ENCODE measurements around the gene CEACAM16.

Gene CEACAM16

GRCh38 chr19:44671400-44671799 lies 27.6 kb upstream of the CEACAM16 start, which contains the start of gene CEACAM19:
CEACAM19 (plus strand) TSS chr19:44671482; CDS start chr19:44671932, 450 bp downstream.
- Histone ChIP-seq H3K36me3 (peaks cover 0 to 13% (median 0%) of the 10 kb centered on the region in 3 donors), H3K4me3 (no peak within 1 kb of the TSS), H3K4me1 (no peaks in the 10 kb centered on the region), H3K27ac (no peak within 1 kb of the TSS), H3K9me3 (no peaks in the 10 kb centered on the region), H3K27me3 (no peaks in the 10 kb centered on the region)
- intact Hi-C loops (cut with DNase I; ENCODE audit: low total_unique reads), result no loop called here
- no peak for DNase-seq
- TF ChIP-seq CTCF (IDR thresholded peaks at IDR 0.05), result no peak

- peaks cover 0 to 3% (median 0%) of the 10 kb centered on the region in 4 donors for H3K4me1 ChIP-seq
- H3K27ac ChIP-seq, result no peak overlapping the region
- DNase-seq, result no peak
- H3K27me3 ChIP-seq, result no peaks in the 10 kb centered on the region
- intact Hi-C loops (cut with DNase I; ENCODE audit: low total_unique reads), result no loop called here
- peaks cover 0 to 17% (median 0%) of the 10 kb centered on the region in 3 donors for H3K36me3 ChIP-seq
- H3K9me3 ChIP-seq, result no peaks in the 10 kb centered on the region
- TF ChIP-seq CTCF (IDR thresholded peaks at IDR 0.05), result no peak
- no peak overlapping the region for H3K4me3 ChIP-seq
Measured at GRCh38 chr19:44672226-44672625, 26.7 kb upstream of the CEACAM16 start.

DNA sequence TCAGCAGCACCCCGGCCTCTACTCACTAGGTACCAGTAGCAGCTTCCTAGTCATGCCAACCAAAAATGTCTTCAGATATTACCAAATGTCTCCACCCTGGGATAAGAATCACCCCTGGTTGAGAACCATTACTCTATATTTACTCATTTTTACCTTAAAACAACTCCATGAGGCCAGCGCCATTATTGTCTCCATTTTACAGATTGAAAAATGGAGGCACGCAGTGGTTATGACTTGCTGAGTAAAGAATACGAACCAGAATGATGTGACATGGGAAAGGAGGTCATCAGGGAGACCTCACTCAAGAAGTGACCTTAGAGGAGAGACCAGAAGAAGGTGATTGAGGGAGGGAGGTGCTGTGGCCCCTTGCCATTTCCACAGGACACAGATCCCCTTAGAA lies 25.4 kb upstream of the CEACAM16 start:
- Histone ChIP-seq H3K4me3 (no peak overlapping the region), H3K27me3 (no peaks in the 10 kb centered on the region), H3K27ac (no peak overlapping the region), H3K9me3 (no peaks in the 10 kb centered on the region), H3K4me1 (peaks cover 0 to 7% (median 0%) of the 10 kb centered on the region in 4 donors), H3K36me3 (peaks cover 0 to 17% (median 0%) of the 10 kb centered on the region in 3 donors)
- TF ChIP-seq CTCF (IDR thresholded peaks at IDR 0.05), result no peak
- DNase-seq, result no peak
- intact Hi-C loops (cut with DNase I; ENCODE audit: low total_unique reads), result no loop called here

GRCh38 chr19:44675521-44675920 lies 23.4 kb upstream of the CEACAM16 start:
- DNase-seq, result no peak
- Histone ChIP-seq H3K27me3 (no peaks in the 10 kb centered on the region), H3K9me3 (no peaks in the 10 kb centered on the region), H3K4me1 (peaks cover 0 to 7% (median 0%) of the 10 kb centered on the region in 4 donors), H3K36me3 (peaks cover 0 to 23% (median 6%) of the 10 kb centered on the region in 3 donors), H3K4me3 (no peak overlapping the region), H3K27ac (no peak overlapping the region)
- intact Hi-C loops (cut with DNase I; ENCODE audit: low total_unique reads), result no loop called here
- TF ChIP-seq CTCF (IDR thresholded peaks at IDR 0.05), result no peak

DNA sequence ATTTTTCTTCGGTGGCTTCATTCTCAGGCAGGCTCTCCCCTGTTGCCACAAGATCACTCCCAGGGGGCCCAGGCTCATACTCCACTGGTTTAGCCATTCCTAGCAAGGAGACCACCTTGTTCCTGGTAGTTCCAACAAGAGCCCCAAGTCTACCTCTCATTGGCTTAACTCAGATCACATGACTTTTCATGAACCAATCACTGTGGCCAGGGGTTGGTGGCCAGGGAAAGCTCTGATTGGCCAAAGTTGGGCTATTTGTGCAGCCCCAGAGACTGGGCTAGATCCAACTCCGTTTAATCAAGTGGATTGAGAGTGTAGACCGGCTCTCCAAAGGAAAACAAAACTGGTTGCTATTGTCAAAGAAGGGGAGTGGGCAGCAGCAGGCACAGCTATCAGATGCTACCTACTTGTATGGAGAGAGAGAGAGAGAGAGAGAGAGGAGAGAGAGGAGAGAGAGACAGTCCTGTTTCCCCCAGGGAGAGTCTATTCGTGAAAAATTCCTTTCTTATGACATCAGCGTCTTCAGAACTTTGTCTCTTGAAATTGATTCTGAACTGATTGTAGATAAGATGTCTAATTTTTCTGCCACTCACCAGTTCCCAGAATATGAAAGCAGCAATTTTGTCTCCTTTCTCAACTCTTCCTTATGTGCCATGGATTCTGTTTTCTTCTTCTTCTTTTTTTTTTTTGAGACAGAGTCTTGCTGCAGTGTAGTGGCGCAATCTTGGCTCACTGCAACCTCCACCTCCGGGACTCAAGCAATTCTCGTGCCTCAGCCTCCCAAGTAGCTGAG lies 21.7 kb upstream of the CEACAM16 start:
- TF ChIP-seq CTCF (IDR thresholded peaks at IDR 0.05), result no peak
- Histone ChIP-seq H3K4me3 (no peak overlapping the region), H3K4me1 (peaks cover 0 to 7% (median 0%) of the 10 kb centered on the region in 4 donors), H3K36me3 (peaks cover 0 to 30% (median 15%) of the 10 kb centered on the region in 3 donors), H3K27me3 (no peaks in the 10 kb centered on the region), H3K27ac (no peak overlapping the region), H3K9me3 (no peaks in the 10 kb centered on the region)
- DNase-seq, result no peak
- intact Hi-C loops (cut with DNase I; ENCODE audit: low total_unique reads), result no loop called here

Measured in tibial artery (tissue), 4 donors.